GM21619 (cell line): ENCODE data around the gene NRCAM.
A peak's percentile ranks its signal among the peaks of the same experiment; 100 is the strongest.

Experiments used
- ATAC-seq: cut with Tn5 transposase; IDR thresholded peaks from one replicate; pipeline ENCODE4 v1.9.1; 2021; ENCODE audit not compliant: unreplicated experiment

NRCAM gene

GRCh38 chr7:108313086-108313485 lies 143.2 kb downstream of the NRCAM start:
- no peak for ATAC-seq

- ATAC-seq = peak; percentile 55
Measured at GRCh38 chr7:108311446-108312168, 144.6 kb downstream of the NRCAM start.

DNA sequence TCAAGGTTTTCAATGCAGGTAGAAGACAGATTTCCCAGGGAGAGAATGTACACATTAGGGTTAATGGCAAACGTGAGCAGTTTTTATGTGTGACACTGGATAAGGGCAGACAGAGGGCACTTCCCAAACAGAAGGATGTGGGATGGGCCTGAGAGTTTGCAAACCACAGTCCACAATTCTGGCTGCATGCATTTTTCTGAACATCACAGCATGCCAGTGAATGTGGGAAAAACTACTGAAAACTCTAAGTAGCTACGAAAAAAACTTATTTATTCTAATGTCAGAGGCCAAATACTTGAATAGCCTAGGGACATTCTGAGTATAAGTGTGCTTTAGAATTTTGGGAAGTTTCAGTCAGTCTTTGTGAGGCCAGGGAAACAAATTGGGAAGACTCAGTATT lies 145.9 kb downstream of the NRCAM start:
- ATAC-seq = no peak

DNA sequence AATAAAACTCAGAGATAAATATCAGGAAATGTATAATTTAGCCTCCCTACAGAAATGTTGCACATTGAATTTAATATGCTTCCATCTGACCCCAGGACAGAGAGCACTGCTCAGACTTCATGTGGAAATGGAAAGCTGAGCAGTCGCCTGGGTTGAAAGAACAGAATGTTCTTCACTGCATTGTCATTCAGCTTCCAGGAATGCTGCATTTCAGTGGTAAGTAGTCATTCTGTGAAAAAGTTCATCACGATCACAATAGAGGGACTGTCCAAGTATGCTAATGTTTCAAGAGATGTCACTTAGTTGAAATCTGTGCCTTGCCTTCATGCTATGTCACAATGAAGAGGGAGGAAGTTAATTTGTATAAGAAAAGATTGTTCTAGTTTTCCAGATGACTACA lies 147.3 kb downstream of the NRCAM start:
- peak; percentile 74 for ATAC-seq

DNA sequence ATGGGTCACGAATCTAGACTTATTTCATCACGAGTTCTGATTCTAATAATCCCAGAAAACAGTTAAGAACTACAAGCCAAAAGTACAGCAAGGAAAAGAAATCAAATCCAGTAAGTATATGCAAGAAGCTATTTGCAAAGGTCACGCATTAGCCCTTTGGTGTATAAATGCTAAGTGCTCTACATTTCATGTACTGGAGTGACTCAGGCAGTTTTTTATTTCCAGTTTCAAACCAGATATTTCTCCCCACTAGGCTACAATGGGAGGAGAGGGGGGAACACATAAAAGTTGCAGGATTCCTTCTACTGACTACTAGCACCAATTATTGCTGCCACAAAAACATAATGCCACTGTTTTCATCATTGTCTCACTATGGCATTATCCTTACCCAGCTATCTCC lies 148.0 kb downstream of the NRCAM start:
- ATAC-seq = no peak

- no peak for ATAC-seq
Measured at GRCh38 chr7:108307595-108307994, 148.6 kb downstream of the NRCAM start.

- ATAC-seq = no peak
Measured at GRCh38 chr7:108307194-108307593, 149.0 kb downstream of the NRCAM start.

DNA sequence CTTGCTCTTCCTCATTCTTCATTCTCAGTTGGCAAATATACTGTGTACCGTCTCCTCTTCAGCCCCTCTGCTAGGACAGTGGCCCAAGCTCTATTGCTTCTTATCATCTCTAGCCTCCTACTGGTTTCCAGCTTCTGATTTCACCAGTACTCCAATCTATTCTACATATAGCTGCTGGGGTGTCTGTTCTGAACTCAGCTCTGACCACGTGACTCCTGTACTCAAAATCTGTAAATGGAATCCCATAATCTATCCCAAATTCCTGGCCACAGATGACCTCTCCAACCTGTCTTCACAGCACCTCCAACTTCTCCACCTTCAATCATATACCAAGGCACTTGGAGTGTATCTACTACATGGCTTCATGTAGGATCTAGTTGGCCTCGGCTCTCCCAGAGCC lies 152.9 kb downstream of the NRCAM start:
- ATAC-seq = no peak

DNA sequence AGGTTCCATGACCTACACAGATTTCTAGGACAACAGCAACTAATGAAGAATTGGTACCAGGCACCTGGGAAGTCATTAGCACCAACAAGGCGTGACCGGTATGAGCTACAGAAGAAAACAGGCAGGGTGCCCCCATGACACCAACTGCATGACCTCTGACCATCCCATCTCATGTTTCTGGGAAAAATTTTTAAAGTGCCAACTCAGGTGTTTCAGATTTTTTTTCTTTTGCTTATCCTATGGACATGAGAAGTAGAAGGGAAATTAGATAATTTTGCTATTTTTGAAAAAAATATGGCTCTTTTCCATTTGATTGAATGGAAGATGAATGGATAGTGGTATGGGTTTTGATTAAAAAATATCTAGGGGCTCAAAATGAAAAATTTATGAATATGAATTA lies 154.8 kb downstream of the NRCAM start:
- no peak for ATAC-seq

- ATAC-seq = no peak
Measured at GRCh38 chr7:108299251-108299973, 156.8 kb downstream of the NRCAM start.

- ATAC-seq = no peak
Measured at GRCh38 chr7:108296911-108297310, 159.3 kb downstream of the NRCAM start.

- ATAC-seq = peak; percentile 98
Measured at GRCh38 chr7:108294595-108294994, 161.6 kb downstream of the NRCAM start.

GRCh38 chr7:108293149-108293612 lies 163.1 kb downstream of the NRCAM start:
- ATAC-seq = no peak

DNA sequence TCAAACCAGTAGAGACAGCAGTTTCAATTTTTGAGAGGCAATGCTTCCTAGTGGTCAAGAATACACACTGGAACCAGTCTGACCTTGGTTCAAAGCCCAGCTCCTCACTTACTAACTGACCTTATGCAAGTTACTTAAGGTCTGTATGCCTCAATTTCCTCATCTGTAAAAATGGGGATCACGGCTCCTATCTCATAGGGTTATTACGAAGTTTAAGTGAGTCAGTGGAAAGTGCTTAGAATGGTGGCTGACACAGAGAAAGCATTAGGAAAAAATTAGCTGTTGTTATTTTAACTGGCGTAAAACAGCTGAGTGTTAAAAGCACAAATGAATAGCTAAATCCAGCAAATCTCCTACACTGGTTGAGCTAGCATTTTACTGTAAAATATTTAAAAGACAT lies 163.7 kb downstream of the NRCAM start:
- ATAC-seq = no peak

DNA sequence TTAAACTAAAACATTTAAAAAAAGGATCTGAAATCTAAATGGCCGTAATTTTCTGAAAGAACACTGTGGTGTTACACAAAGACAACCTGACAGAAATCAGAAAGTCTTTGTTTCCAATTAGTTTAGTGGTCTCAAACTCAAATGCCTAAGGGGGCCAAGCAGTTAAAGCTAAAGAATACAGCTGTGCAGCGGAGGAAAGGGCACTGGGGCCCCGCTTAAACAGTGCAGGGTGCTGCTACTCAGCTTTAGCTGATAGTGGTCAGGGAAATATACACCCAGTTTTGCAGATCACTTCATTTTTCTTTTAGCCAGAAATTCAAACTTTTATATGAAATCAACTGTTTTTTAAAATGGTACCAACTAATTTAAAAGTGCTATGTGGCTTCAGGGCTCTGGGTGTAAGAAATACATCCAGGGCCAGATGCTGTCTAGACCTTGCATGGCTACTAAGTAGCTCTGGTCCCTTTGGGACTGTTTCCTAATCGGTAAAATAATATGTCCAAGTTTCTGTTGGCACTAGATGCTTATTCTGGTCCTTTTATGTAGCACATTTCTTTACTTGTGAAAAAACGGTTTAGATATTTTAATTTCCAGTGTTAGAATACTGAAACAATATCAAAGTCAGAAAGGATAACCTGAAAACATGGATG lies 164.3 kb downstream of the NRCAM start:
- no peak for ATAC-seq

- no peak for ATAC-seq
Measured at GRCh38 chr7:108291152-108291508, 165.1 kb downstream of the NRCAM start.

- no peak for ATAC-seq
Measured at GRCh38 chr7:108290459-108291151, 165.6 kb downstream of the NRCAM start.

DNA sequence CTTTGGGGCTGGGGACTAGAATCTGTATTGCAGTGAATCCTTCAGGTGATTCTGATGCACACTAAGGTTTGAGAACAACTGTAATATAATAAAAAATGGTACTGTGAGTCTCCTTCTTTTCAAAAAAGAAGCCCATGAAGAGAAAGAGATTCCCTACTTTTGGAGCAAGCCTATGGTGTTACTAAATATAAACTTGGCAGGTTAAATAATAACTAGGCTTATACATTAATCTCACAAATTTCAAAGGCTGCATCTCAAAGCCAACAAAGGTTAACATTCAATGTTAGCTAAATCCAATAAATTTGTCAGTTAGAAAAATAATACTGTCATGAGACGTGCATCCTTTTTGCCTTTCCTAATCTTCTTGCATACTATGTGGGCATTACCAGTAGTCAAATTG lies 166.4 kb downstream of the NRCAM start:
- no peak for ATAC-seq

DNA sequence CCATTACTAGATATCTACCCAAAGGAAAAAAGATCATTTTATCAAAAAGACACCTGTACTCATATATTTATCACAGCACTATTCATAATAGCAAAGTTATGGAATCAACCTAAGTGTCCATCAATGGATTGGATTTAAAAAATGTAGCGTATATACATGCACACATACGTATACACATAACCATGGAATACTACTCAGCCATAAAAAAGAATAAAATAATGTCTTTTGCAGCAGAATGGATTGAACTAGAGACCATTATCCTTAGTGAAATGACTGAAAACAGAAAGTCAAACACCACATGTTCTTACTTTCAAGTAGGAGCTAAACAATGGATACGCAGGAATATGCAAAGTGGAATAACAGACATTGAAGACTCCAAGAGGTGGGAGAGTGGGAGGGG lies 168.4 kb downstream of the NRCAM start:
- no peak for ATAC-seq

- no peak for ATAC-seq
Measured at GRCh38 chr7:108286290-108286904, 169.8 kb downstream of the NRCAM start.

GRCh38 chr7:108285778-108286177 lies 170.5 kb downstream of the NRCAM start:
- no peak for ATAC-seq
